ENCODE results near the gene SHROOM4. TPM values are rescaled to one million over a fixed set of nuclear protein-coding genes. Genes with fewer than 3 reads are reported as not detected.

SHROOM4 gene
- total RNA-seq, 1 experiment from 2014 or later = 0.03 TPM

GRCh38 chrX:50609796-50610195, 204.2 kb downstream of the SHROOM4 start:
- Histone ChIP-seq H3K36me3 (no peaks in the 10 kb centered on the region), H3K27me3 (no peaks in the 10 kb centered on the region), H3K4me3 (no peak overlapping the region), H3K9me3 (no peaks in the 10 kb centered on the region)
- DNase-seq = no peak

GRCh38 chrX:50606300-50606950, 207.6 kb downstream of the SHROOM4 start:
- Histone ChIP-seq H3K36me3 (no peaks in the 10 kb centered on the region), H3K9me3 (no peaks in the 10 kb centered on the region), H3K27me3 (no peaks in the 10 kb centered on the region), H3K4me3 (no peak overlapping the region)
- DNase-seq = no peak

- H3K9me3 ChIP-seq = no peaks in the 10 kb centered on the region
- H3K4me3 ChIP-seq = no peak overlapping the region
- no peaks in the 10 kb centered on the region for H3K27me3 ChIP-seq
- no peak for DNase-seq
- no peaks in the 10 kb centered on the region for H3K36me3 ChIP-seq
Measured at GRCh38 chrX:50596056-50596455, 217.9 kb downstream of the SHROOM4 start.

- no peak overlapping the region for H3K4me3 ChIP-seq
- no peaks in the 10 kb centered on the region for H3K36me3 ChIP-seq
- no peak for DNase-seq
- no peaks in the 10 kb centered on the region for H3K9me3 ChIP-seq
- H3K27me3 ChIP-seq = no peaks in the 10 kb centered on the region
Measured at GRCh38 chrX:50594788-50595187, 219.2 kb downstream of the SHROOM4 start.

GRCh38 chrX:50586980-50587379, 227.0 kb downstream of the SHROOM4 start:
- no peak overlapping the region for H3K4me3 ChIP-seq
- no peak for DNase-seq
- H3K27me3 ChIP-seq = no peaks in the 10 kb centered on the region
- H3K36me3 ChIP-seq = no peaks in the 10 kb centered on the region
- H3K9me3 ChIP-seq = no peaks in the 10 kb centered on the region

- no peaks in the 10 kb centered on the region for H3K27me3 ChIP-seq
- no peak for DNase-seq
- no peak overlapping the region for H3K4me3 ChIP-seq
Measured at GRCh38 chrX:50586407-50586806, 227.6 kb downstream of the SHROOM4 start.

GRCh38 chrX:50581405-50581804, 232.6 kb downstream of the SHROOM4 start:
- H3K27me3 ChIP-seq = no peaks in the 10 kb centered on the region
- H3K36me3 ChIP-seq = no peaks in the 10 kb centered on the region
- DNase-seq = no peak
- H3K9me3 ChIP-seq = no peaks in the 10 kb centered on the region
- no peak overlapping the region for H3K4me3 ChIP-seq

More at GRCh38 chrX:50586407-50586806, 227.6 kb downstream of the SHROOM4 start:
- no peaks in the 10 kb centered on the region for H3K9me3 ChIP-seq
- H3K36me3 ChIP-seq = no peaks in the 10 kb centered on the region

GRCh38 chrX:50579955-50580354, 234.0 kb downstream of the SHROOM4 start:
- no peaks in the 10 kb centered on the region for H3K36me3 ChIP-seq
- no peak overlapping the region for H3K4me3 ChIP-seq
- DNase-seq = peak; percentile 4
- H3K9me3 ChIP-seq = no peaks in the 10 kb centered on the region
- H3K27me3 ChIP-seq = no peaks in the 10 kb centered on the region

- Histone ChIP-seq H3K4me3 (no peak overlapping the region), H3K9me3 (no peaks in the 10 kb centered on the region), H3K27me3 (no peaks in the 10 kb centered on the region), H3K36me3 (no peaks in the 10 kb centered on the region)
- no peak for DNase-seq
Measured at GRCh38 chrX:50577326-50577725, 236.7 kb downstream of the SHROOM4 start.

GRCh38 chrX:50567636-50568035, 246.4 kb downstream of the SHROOM4 start:
- no peak for DNase-seq
- H3K4me3 ChIP-seq = no peak overlapping the region
- H3K9me3 ChIP-seq = no peaks in the 10 kb centered on the region
- no peaks in the 10 kb centered on the region for H3K36me3 ChIP-seq
- H3K27me3 ChIP-seq = no peaks in the 10 kb centered on the region

GRCh38 chrX:50565718-50566117, 248.3 kb downstream of the SHROOM4 start:
- H3K9me3 ChIP-seq = no peaks in the 10 kb centered on the region
- no peaks in the 10 kb centered on the region for H3K27me3 ChIP-seq
- H3K4me3 ChIP-seq = no peak overlapping the region
- H3K36me3 ChIP-seq = no peaks in the 10 kb centered on the region
- no peak for DNase-seq

Other genes starting within 250 kb of the SHROOM4 start
- gene BMP15, start 96.5 kb upstream of the SHROOM4 start, total RNA-seq (2014; rRNA removed; shearing (Covaris generic); ENCODE audit: low replicate concordance) = not detected in 2 replicates